Peyer's patch (tissue), 4 donors: ENCODE results near the gene SPAG16.

Experiments
- POLR2A ChIP-seq, 2 donors: fragments of 450-650 bp; IDR thresholded peaks; one replicate each; pipeline ENCODE4 v1.5.1; 2017; ENCODE audit warnings: antibody characterized with exemption in 2 of 2, mild to moderate bottlenecking in 2 of 2, moderate library complexity in 2 of 2
- TF ChIP-seq, protein P1 (sequence below), 6 experiments: fragments of 450-650 bp in 4 of 6; fragments of 200-600 bp in 2 of 6; sonication (generic) in 1 of 6; IDR thresholded peaks; one replicate each; pipeline ENCODE4 v1.5.1; 2017 to 2019; ENCODE audit warnings: antibody characterized with exemption in 6 of 6, mild to moderate bottlenecking in 3 of 6, moderate library complexity in 1 of 6

DNA sequence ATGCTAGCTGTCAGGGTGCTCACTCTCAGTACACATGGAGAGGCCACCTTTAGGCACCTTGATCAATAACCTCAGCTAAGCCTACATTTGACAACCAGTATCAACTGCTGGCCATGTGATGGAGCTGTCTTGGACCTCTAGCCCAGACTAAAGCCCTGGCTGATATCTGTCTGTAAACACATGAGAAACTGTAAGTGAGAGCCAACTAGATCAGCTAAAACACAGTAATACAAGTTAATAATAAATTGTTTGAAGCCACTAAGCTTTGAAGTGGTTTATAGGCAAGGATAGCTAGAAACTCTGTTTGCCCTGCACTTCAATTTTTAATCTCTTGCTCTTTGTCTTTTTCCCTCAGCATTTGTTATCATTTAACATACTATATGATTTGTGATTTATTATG is 407.1 kb downstream of the SPAG16 start:
- TF ChIP-seq, protein P1, sequence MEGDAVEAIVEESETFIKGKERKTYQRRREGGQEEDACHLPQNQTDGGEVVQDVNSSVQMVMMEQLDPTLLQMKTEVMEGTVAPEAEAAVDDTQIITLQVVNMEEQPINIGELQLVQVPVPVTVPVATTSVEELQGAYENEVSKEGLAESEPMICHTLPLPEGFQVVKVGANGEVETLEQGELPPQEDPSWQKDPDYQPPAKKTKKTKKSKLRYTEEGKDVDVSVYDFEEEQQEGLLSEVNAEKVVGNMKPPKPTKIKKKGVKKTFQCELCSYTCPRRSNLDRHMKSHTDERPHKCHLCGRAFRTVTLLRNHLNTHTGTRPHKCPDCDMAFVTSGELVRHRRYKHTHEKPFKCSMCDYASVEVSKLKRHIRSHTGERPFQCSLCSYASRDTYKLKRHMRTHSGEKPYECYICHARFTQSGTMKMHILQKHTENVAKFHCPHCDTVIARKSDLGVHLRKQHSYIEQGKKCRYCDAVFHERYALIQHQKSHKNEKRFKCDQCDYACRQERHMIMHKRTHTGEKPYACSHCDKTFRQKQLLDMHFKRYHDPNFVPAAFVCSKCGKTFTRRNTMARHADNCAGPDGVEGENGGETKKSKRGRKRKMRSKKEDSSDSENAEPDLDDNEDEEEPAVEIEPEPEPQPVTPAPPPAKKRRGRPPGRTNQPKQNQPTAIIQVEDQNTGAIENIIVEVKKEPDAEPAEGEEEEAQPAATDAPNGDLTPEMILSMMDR (IDR thresholded peaks at IDR 0.05) = no peak
- no peak for TF ChIP-seq POLR2A (IDR thresholded peaks at IDR 0.05)
